Prostate gland (tissue), 2 donors: ENCODE results near the gene FAF2. TPM values are rescaled to one million over a fixed set of nuclear protein-coding genes. Genes with fewer than 3 reads are reported as not detected.

Experiments used
- DNase-seq: peaks from one replicate; pipeline ENCODE4 v3.0.0-alpha.2; 2019; ENCODE audit warnings: low spot score
- H3K27ac ChIP-seq, 2 donors: fragments of 200-600 bp; sonication (generic); 2 replicates each; pipeline ENCODE4 v1.5.1; 2017 to 2019
- H3K27me3 ChIP-seq: fragments of 200-600 bp; sonication (generic); replicated peaks from 2 replicates; pipeline ENCODE4 v1.5.1; 2019; ENCODE audit not compliant: insufficient read depth
- H3K36me3 ChIP-seq, 2 donors: fragments of 200-600 bp; sonication (generic); 1 replicate in 1 of 2; 2 replicates in 1 of 2; pipeline versions ENCODE4 v1.5.1 to v1.8.1; 2017 to 2019
- H3K4me1 ChIP-seq: fragments of 200-600 bp; sonication (generic); replicated peaks from 2 replicates; pipeline ENCODE4 v1.5.1; 2019
- H3K4me3 ChIP-seq, 2 donors: fragments of 200-600 bp; sonication (generic); 2 replicates each; pipeline ENCODE4 v1.5.1; 2017 to 2019
- H3K9me3 ChIP-seq: fragments of 200-600 bp; sonication (generic); 2 replicates; pipeline ENCODE4 v1.5.1; 2017
- POLR2A ChIP-seq: fragments of 450-650 bp; IDR thresholded peaks from one replicate; pipeline ENCODE4 v1.6.1; 2016; ENCODE audit warnings: antibody characterized with exemption, mild to moderate bottlenecking
- POLR2AphosphoS5 ChIP-seq: sonication (generic); formaldehyde crosslinking; IDR thresholded peaks from one replicate; pipeline ENCODE4 v1.6.1; 2017; ENCODE audit warnings: antibody characterized with exemption
- WGBS: methylation state at CpG from one replicate; pipeline ENCODE4 v1.1.5; 2018; 5-methylcytosine and 5-hydroxymethylcytosine counted together
- intact Hi-C: fragments of 100-400 bp; cut with DNase I; formaldehyde crosslinking; loops from one replicate; pipeline ENCODE4 v1.14.2; 2022
- total RNA-seq, 2 donors: library from RNA; depleted of rRNA; stranded (reverse); fragments of >200 nt; gene quantifications; one replicate each; pipeline ENCODE4 v1.1.0, GENCODE V29; 2016
- TF ChIP-seq, protein P1 (sequence below), 4 experiments: fragments of 200-600 bp in 2 of 4; fragments of 450-650 bp in 2 of 4; sonication (generic) in 2 of 4; IDR thresholded peaks; 1 replicate in 3 of 4; 2 replicates in 1 of 4; pipeline ENCODE4 v1.5.1; 2016 to 2019; ENCODE audit warnings: antibody characterized with exemption in 4 of 4, mild to moderate bottlenecking in 2 of 4, moderate library complexity in 2 of 4

FAF2 gene
- total RNA-seq, 2 donors from 2014 or later: 36.8 to 43.5 TPM

GRCh38 chr5:176528301-176528700 lies 80.1 kb downstream of the FAF2 start:
- Histone ChIP-seq H3K4me1 (no peaks in the 10 kb centered on the region), H3K4me3 (no peak overlapping the region), H3K9me3 (no peaks in the 10 kb centered on the region), H3K36me3 (peaks cover 0 to 23% of the 10 kb centered on the region in 2 donors), H3K27me3 (no peaks in the 10 kb centered on the region), H3K27ac (no peak overlapping the region)
- intact Hi-C loops: no loop called here
- TF ChIP-seq, protein P1, sequence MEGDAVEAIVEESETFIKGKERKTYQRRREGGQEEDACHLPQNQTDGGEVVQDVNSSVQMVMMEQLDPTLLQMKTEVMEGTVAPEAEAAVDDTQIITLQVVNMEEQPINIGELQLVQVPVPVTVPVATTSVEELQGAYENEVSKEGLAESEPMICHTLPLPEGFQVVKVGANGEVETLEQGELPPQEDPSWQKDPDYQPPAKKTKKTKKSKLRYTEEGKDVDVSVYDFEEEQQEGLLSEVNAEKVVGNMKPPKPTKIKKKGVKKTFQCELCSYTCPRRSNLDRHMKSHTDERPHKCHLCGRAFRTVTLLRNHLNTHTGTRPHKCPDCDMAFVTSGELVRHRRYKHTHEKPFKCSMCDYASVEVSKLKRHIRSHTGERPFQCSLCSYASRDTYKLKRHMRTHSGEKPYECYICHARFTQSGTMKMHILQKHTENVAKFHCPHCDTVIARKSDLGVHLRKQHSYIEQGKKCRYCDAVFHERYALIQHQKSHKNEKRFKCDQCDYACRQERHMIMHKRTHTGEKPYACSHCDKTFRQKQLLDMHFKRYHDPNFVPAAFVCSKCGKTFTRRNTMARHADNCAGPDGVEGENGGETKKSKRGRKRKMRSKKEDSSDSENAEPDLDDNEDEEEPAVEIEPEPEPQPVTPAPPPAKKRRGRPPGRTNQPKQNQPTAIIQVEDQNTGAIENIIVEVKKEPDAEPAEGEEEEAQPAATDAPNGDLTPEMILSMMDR (IDR thresholded peaks at IDR 0.05): no peak
- TF ChIP-seq POLR2AphosphoS5 (no peak), POLR2A (no peak)
- 76% methylated on average over 11 of the region's 11 CpGs for WGBS
- DNase-seq: no peak

DNA sequence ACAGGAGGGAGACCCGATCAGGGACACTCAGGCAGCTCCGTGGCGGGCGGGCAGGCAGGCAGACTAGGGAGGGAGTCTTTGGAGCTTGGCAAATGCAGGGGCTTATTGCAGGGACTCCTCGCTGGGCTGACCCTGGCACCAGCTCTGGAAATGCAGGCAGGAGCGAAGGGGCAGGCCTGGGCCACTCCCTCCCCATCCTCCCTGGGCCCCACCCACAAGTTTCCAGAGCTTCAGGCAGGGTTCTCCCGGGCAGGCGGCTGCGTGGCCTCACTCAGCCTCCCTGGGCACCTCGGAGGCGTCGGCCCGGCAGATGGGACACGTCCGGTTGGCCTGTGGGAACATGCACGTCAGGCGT lies 80.6 kb downstream of the FAF2 start:
- DNase-seq: no peak
- intact Hi-C loops: no loop called here
- peaks cover 0 to 23% of the 10 kb centered on the region in 2 donors for H3K36me3 ChIP-seq
- no peaks in the 10 kb centered on the region for H3K4me1 ChIP-seq
- H3K4me3 ChIP-seq: no peak overlapping the region
- TF ChIP-seq, protein P1 (IDR thresholded peaks at IDR 0.05): no peak
- TF ChIP-seq POLR2AphosphoS5: no peak
- TF ChIP-seq POLR2A: no peak
- no peaks in the 10 kb centered on the region for H3K27me3 ChIP-seq
- no peaks in the 10 kb centered on the region for H3K9me3 ChIP-seq
- WGBS: 61% methylated on average over 15 of the region's 17 CpGs
- no peak overlapping the region for H3K27ac ChIP-seq

DNA sequence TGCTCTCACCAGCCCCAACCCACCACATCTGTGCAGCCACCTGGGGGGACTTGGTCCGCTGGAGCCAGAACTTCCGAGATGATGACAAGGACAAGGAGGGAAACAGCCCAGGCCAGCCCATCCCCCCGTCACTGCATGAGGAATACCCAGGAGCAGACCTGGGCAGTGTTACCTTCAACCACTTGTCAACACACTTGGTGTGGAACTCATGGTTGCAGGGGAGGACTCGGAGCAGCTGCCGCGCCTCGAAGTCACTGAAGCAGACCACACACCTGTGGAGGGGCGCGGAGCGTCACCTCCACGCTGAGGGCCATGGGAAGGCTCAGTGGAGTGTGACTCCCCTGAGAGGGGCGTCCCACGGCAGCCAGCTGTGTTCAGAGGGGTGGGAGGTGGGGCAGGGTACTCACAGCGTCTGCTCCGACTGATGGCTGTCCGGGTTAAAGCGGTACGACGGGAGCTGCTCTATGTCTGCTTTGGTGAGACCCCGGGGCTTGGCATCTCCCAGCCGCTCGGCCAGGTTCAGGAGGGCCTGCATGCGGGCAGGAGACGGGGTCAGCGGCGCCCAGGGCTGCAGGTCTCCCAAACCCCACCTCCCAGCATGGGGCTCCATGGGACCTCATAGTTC lies 81.0 kb downstream of the FAF2 start:
- Histone ChIP-seq H3K9me3 (no peaks in the 10 kb centered on the region), H3K27ac (no peak overlapping the region), H3K27me3 (no peaks in the 10 kb centered on the region), H3K36me3 (peaks cover 0 to 23% of the 10 kb centered on the region in 2 donors), H3K4me3 (no peak overlapping the region), H3K4me1 (peaks cover 4% of the 10 kb centered on the region)
- no peak for DNase-seq
- intact Hi-C loops: no loop called here
- TF ChIP-seq POLR2A (no peak), POLR2AphosphoS5 (no peak)
- TF ChIP-seq, protein P1 (IDR thresholded peaks at IDR 0.05): no peak
- 88% methylated on average over 24 of the region's 26 CpGs for WGBS

GRCh38 chr5:176529741-176530141 lies 81.6 kb downstream of the FAF2 start:
- H3K27ac ChIP-seq: no peak overlapping the region
- H3K4me1 ChIP-seq: peaks cover 9% of the 10 kb centered on the region
- H3K4me3 ChIP-seq: no peak overlapping the region
- no peaks in the 10 kb centered on the region for H3K27me3 ChIP-seq
- no peak for DNase-seq
- intact Hi-C loops: no loop called here
- H3K36me3 ChIP-seq: peaks cover 0 to 23% of the 10 kb centered on the region in 2 donors
- 68% methylated on average over 11 of the region's 11 CpGs for WGBS
- TF ChIP-seq POLR2A (no peak), POLR2AphosphoS5 (no peak)
- TF ChIP-seq, protein P1 (IDR thresholded peaks at IDR 0.05): no peak
- no peaks in the 10 kb centered on the region for H3K9me3 ChIP-seq

- intact Hi-C loops: no loop called here
- WGBS: 72% methylated on average over 17 of the region's 28 CpGs
- Histone ChIP-seq H3K27me3 (no peaks in the 10 kb centered on the region), H3K4me1 (peaks cover 14% of the 10 kb centered on the region), H3K4me3 (no peak overlapping the region), H3K9me3 (no peaks in the 10 kb centered on the region), H3K27ac (no peak overlapping the region), H3K36me3 (peaks cover 0 to 23% of the 10 kb centered on the region in 2 donors)
- no peak for DNase-seq
- no peak for TF ChIP-seq POLR2AphosphoS5
- TF ChIP-seq, protein P1 (IDR thresholded peaks at IDR 0.05): no peak
- no peak for TF ChIP-seq POLR2A
Measured at GRCh38 chr5:176530393-176530982, 82.3 kb downstream of the FAF2 start.
